Calu3 (cell line): Measurements from ENCODE around the gene DNAH17. TPM values are rescaled to one million over a fixed set of nuclear protein-coding genes. Genes with fewer than 3 reads are reported as not detected.

ENCODE experiments used
- BruUV-seq: library from RNA; stranded (reverse); fragments of 400-500 nt; replicated peaks from 2 replicates; lab custom pipeline; 2021; lab: Mats Ljungman, UMichigan
- CTCF ChIA-PET: fragments of 300-600 bp; sonication (Branson Sonifier 250); formaldehyde crosslinking; loops from one replicate; lab custom pipeline; 2022; ENCODE audit warnings: antibody characterized with exemption; lab: Charles Lee
- DNase-seq: peaks from one replicate; pipeline ENCODE4 v3.0.0; 2022
- H3K27ac Mint-ChIP-seq: one replicate; pipeline ENCODE4 v1.8.0; 2022; ENCODE audit warnings: mixed read lengths; ENCODE audit not compliant: unreplicated experiment
- H3K27me3 Mint-ChIP-seq: one replicate; pipeline ENCODE4 v1.8.0; 2022; ENCODE audit warnings: mixed read lengths; ENCODE audit not compliant: unreplicated experiment
- H3K36me3 Mint-ChIP-seq: one replicate; pipeline ENCODE4 v1.8.0; 2022; ENCODE audit warnings: mild to moderate bottlenecking, moderate library complexity, mixed read lengths; ENCODE audit not compliant: insufficient read depth, unreplicated experiment
- H3K4me1 Mint-ChIP-seq: one replicate; pipeline ENCODE4 v1.8.0; 2022; ENCODE audit warnings: mild to moderate bottlenecking, low read depth, mixed read lengths; ENCODE audit not compliant: unreplicated experiment
- H3K4me3 Mint-ChIP-seq: one replicate; pipeline ENCODE4 v1.8.0; 2022; ENCODE audit warnings: mild to moderate bottlenecking, low read depth, moderate library complexity, mixed read lengths; ENCODE audit not compliant: unreplicated experiment
- H3K9me3 Mint-ChIP-seq: one replicate; pipeline ENCODE4 v1.8.0; 2022; ENCODE audit warnings: low read depth, mixed read lengths; ENCODE audit not compliant: unreplicated experiment
- intact Hi-C: fragments of 100-400 bp; cut with micrococcal nuclease; formaldehyde crosslinking; loops from one replicate; pipeline ENCODE4 v1.10.0; 2022; ENCODE audit not compliant: unreplicated experiment
- total RNA-seq: library from RNA; stranded (reverse); gene quantifications from 2 replicates; pipeline ENCODE4 v1.2.3, GENCODE V29; 2022
- TF ChIP-seq, protein P1 (sequence below): fragments of 200-600 bp; IDR thresholded peaks from one replicate; pipeline ENCODE4 v1.8.0; 2022; ENCODE audit warnings: antibody characterized with exemption; ENCODE audit not compliant: unreplicated experiment

The DNAH17 gene
- total RNA-seq, 1 experiment from 2014 or later, result 0.19 TPM

DNA sequence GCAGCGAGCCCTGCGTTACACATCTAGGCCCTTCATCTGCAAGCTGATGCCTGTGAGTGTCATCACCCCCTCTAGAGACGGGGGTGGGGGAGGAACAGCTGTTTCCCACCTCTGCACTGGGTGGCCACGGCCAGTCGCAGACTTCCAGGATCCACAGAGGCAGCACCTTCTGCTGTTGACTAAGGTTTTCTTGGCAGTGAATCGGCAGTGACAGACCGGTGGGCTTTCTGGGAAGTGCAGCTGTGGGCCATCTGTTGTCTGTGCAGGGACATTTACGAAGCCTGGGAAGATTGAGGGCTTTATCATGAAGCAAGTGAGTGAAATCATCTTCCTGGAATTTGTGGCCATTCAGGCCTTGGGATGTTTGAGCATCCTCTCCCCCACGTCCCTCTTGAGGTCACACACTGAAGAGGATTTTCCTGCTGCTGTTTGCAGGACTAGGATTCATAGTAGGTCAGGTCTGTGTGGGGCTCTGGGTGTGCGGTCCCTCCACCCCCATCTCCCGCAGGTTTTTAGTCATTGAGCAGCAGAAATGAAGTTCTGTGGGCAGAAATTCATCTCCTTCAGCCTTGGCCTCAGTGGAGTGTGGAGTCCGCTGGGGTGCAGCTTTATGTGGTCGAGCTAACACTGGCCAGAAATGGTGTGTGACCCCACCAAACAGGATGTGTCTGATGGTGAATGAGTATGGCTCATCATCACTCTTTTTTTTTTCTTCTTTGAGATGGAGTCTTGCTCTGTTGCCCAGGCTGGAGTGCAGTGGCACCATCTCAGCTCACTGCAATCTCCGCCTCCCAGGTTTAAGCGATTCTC, 186.8 kb downstream of the DNAH17 start:
- Mint-ChIP-seq H3K4me1 (peaks cover 39% of the 10 kb centered on the region), H3K27me3 (no peaks in the 10 kb centered on the region), H3K4me3 (no peak overlapping the region), H3K9me3 (no peaks in the 10 kb centered on the region), H3K36me3 (peaks cover 20% of the 10 kb centered on the region), H3K27ac (no peak overlapping the region)
- intact Hi-C loops, result no loop called here
- TF ChIP-seq, protein P1, sequence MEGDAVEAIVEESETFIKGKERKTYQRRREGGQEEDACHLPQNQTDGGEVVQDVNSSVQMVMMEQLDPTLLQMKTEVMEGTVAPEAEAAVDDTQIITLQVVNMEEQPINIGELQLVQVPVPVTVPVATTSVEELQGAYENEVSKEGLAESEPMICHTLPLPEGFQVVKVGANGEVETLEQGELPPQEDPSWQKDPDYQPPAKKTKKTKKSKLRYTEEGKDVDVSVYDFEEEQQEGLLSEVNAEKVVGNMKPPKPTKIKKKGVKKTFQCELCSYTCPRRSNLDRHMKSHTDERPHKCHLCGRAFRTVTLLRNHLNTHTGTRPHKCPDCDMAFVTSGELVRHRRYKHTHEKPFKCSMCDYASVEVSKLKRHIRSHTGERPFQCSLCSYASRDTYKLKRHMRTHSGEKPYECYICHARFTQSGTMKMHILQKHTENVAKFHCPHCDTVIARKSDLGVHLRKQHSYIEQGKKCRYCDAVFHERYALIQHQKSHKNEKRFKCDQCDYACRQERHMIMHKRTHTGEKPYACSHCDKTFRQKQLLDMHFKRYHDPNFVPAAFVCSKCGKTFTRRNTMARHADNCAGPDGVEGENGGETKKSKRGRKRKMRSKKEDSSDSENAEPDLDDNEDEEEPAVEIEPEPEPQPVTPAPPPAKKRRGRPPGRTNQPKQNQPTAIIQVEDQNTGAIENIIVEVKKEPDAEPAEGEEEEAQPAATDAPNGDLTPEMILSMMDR, result no peak
- BruUV-seq, result no TSS peak
- CTCF ChIA-PET, result interaction anchor here (1.2 kb wide), 1 partner anchor 9 kb away, joined by 4 read pairs; no protein-coding TSS in a partner anchor
- no peak for DNase-seq

GRCh38 chr17:78387977-78388941, 188.9 kb downstream of the DNAH17 start:
- Mint-ChIP-seq H3K27me3 (no peaks in the 10 kb centered on the region), H3K4me3 (no peak overlapping the region), H3K4me1 (peaks cover 32% of the 10 kb centered on the region), H3K9me3 (no peaks in the 10 kb centered on the region), H3K27ac (no peak overlapping the region), H3K36me3 (peaks cover 6% of the 10 kb centered on the region)
- DNase-seq, result no peak
- CTCF ChIA-PET, result interaction anchor here (0.8 kb wide), 1 partner anchor 10 kb away, joined by 7 read pairs; no protein-coding TSS in a partner anchor
- no TSS peak for BruUV-seq
- TF ChIP-seq, protein P1, result no peak
- intact Hi-C loops, result no loop called here

DNA sequence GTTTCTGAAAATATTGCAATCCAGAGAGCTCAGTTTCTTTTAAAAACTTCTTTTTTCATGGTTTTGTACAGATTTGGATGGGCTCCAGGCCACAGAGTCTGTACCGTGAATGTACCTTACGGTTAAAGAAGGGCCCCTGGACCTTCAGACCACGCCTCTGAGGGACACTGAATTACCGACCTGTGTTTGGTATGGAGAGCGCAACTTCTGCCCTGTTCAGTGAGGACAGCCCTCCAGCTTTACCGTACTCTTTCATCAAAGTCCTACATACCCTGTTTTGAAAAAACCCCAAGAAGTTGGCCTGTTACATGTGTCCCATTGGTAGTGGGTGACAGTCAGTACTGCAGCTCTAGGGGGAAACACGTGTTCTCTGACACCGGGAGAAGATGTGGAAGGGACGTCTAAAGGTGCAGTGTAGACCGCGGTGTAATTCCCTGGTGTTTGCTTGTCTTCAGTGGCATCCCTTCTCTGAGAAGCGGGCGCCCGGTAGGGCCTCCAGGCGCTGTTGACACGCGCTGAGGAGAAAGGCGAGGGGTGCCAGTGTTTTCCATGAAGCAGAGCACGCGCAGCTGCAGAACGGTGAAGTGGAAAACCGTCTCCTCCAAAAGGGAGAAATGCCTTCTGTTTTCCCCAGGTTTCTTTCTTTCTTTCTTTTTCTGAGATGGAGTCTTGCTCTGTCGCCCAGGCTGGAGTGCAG, 192.6 kb downstream of the DNAH17 start:
- intact Hi-C loops, result no loop called here
- peaks cover 15% of the 10 kb centered on the region for H3K36me3 Mint-ChIP-seq
- H3K27ac Mint-ChIP-seq, result no peak overlapping the region
- no peaks in the 10 kb centered on the region for H3K9me3 Mint-ChIP-seq
- peaks cover 29% of the 10 kb centered on the region for H3K4me1 Mint-ChIP-seq
- no TSS peak for BruUV-seq
- CTCF ChIA-PET, result no interaction called here
- H3K4me3 Mint-ChIP-seq, result no peak overlapping the region
- H3K27me3 Mint-ChIP-seq, result no peaks in the 10 kb centered on the region
- no peak for DNase-seq
- TF ChIP-seq, protein P1, result no peak
